Prostate gland (tissue), 2 donors: Measurements from ENCODE around the gene DOCK11.

Experiments used
- POLR2AphosphoS5 ChIP-seq: sonication (generic); formaldehyde crosslinking; IDR thresholded peaks from one replicate; pipeline ENCODE4 v1.6.1; 2017; ENCODE audit warnings: antibody characterized with exemption
- TF ChIP-seq, protein P1 (sequence below), 4 experiments: fragments of 200-600 bp in 2 of 4; fragments of 450-650 bp in 2 of 4; sonication (generic) in 2 of 4; IDR thresholded peaks; 1 replicate in 3 of 4; 2 replicates in 1 of 4; pipeline ENCODE4 v1.5.1; 2016 to 2019; ENCODE audit warnings: antibody characterized with exemption in 4 of 4, mild to moderate bottlenecking in 2 of 4, moderate library complexity in 2 of 4

DNA sequence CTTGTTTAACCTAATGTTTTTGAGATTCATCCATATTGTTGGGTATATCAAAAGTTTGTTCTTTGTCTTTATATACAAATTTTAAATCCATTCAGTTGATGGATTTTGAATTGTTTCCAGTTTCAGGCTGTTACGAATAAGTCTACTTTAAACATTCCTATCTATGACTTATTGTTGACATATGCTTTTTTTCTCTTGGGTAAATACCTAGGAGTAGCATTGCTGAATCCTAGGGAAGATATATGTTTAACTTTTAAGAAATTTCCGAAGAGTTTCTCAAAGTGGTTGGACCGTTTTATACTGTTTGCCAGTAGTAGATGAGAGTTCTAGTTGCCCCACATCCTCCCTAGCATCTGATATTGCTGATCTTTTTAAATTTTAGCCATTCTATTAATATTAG lies 170.9 kb downstream of the DOCK11 start:
- no peak for TF ChIP-seq POLR2AphosphoS5
- TF ChIP-seq, protein P1, sequence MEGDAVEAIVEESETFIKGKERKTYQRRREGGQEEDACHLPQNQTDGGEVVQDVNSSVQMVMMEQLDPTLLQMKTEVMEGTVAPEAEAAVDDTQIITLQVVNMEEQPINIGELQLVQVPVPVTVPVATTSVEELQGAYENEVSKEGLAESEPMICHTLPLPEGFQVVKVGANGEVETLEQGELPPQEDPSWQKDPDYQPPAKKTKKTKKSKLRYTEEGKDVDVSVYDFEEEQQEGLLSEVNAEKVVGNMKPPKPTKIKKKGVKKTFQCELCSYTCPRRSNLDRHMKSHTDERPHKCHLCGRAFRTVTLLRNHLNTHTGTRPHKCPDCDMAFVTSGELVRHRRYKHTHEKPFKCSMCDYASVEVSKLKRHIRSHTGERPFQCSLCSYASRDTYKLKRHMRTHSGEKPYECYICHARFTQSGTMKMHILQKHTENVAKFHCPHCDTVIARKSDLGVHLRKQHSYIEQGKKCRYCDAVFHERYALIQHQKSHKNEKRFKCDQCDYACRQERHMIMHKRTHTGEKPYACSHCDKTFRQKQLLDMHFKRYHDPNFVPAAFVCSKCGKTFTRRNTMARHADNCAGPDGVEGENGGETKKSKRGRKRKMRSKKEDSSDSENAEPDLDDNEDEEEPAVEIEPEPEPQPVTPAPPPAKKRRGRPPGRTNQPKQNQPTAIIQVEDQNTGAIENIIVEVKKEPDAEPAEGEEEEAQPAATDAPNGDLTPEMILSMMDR (IDR thresholded peaks at IDR 0.05) = no peak
